BLaER1 treated with 17β-estradiol and CSF1 and Interleukin-3, amounts not matched to agents 10 nM and 100 nM (cell line): ENCODE results near the gene SUSD6.
"Not testable (repeated sequence)": the region's sequence is repeated elsewhere in the genome, so short reads cannot be mapped to it uniquely, and the experiment has no call there.

ENCODE experiments used
- H3K27ac ChIP-seq, 11 experiments: shearing (Covaris generic); formaldehyde crosslinking; 2 replicates each; pipeline ENCODE4 v1.8.1; 2022
- H3K27me3 ChIP-seq, 11 experiments: shearing (Covaris generic); formaldehyde crosslinking; 2 replicates each; pipeline ENCODE4 v1.8.1; 2022
- H3K36me3 ChIP-seq, 11 experiments: shearing (Covaris generic); formaldehyde crosslinking; 2 replicates each; pipeline ENCODE4 v1.8.1; 2022
- H3K4me1 ChIP-seq, 10 experiments: shearing (Covaris generic); formaldehyde crosslinking; 2 replicates each; pipeline ENCODE4 v1.8.1; 2022
- H3K4me2 ChIP-seq, 11 experiments: shearing (Covaris generic); formaldehyde crosslinking; 2 replicates each; pipeline ENCODE4 v1.8.1; 2022
- H3K4me3 ChIP-seq, 10 experiments: shearing (Covaris generic); formaldehyde crosslinking; 2 replicates each; pipeline ENCODE4 v1.8.1; 2022
- H3K9ac ChIP-seq, 11 experiments: shearing (Covaris generic); formaldehyde crosslinking; 2 replicates each; pipeline ENCODE4 v1.8.1; 2022
- H3K9me3 ChIP-seq, 11 experiments: shearing (Covaris generic); formaldehyde crosslinking; replicated peaks in 1 of 11; 2 replicates each; pipeline ENCODE4 v1.8.1; 2022
- H4K20me1 ChIP-seq, 11 experiments: shearing (Covaris generic); formaldehyde crosslinking; 2 replicates each; pipeline ENCODE4 v1.8.1; 2022
- Cebpa-rat ChIP-seq, 11 experiments: shearing (Covaris generic); IDR thresholded peaks; 2 replicates each; pipeline ENCODE4 v1.8.1; 2022

Gene SUSD6

GRCh38 chr14:69582829-69583228 lies 28.6 kb upstream of the SUSD6 start:
- Histone ChIP-seq H3K9me3 (peaks cover 0 to 11% (median 6%) of the 10 kb centered on the region in 11 experiments; a peak in 11 of 22 replicates), H3K36me3 (no peaks in the 10 kb centered on the region), H3K4me3 (no peak overlapping the region), H3K4me1 (peaks cover 14 to 46% (median 24%) of the 10 kb centered on the region in 10 experiments; a peak in 19 of 20 replicates), H3K9ac (no peak overlapping the region), H4K20me1 (no peaks in the 10 kb centered on the region), H3K4me2 (no peak overlapping the region), H3K27ac (no peak overlapping the region), H3K27me3 (no peaks in the 10 kb centered on the region)
- TF ChIP-seq Cebpa-rat (IDR thresholded peaks at IDR 0.05): no peak

GRCh38 chr14:69584389-69584788 lies 27.0 kb upstream of the SUSD6 start:
- Histone ChIP-seq H3K4me1 (peaks cover 14 to 46% (median 24%) of the 10 kb centered on the region in 10 experiments; a peak in 19 of 20 replicates), H3K36me3 (no peaks in the 10 kb centered on the region), H3K4me3 (no peak overlapping the region), H3K9me3 (peaks cover 0 to 11% (median 6%) of the 10 kb centered on the region in 11 experiments; a peak in 11 of 22 replicates), H3K27me3 (no peaks in the 10 kb centered on the region), H3K4me2 (no peak overlapping the region), H3K27ac (no peak overlapping the region), H4K20me1 (no peaks in the 10 kb centered on the region), H3K9ac (no peak overlapping the region)
- no peak for TF ChIP-seq Cebpa-rat (IDR thresholded peaks at IDR 0.05)

- peaks cover 0 to 11% (median 6%) of the 10 kb centered on the region in 11 experiments; a peak in 11 of 22 replicates for H3K9me3 ChIP-seq
- H3K36me3 ChIP-seq: no peaks in the 10 kb centered on the region
- H3K9ac ChIP-seq: no peak overlapping the region
- H3K27me3 ChIP-seq: no peaks in the 10 kb centered on the region
- H3K4me3 ChIP-seq: no peak overlapping the region
- TF ChIP-seq Cebpa-rat (IDR thresholded peaks at IDR 0.05): no peak
- no peaks in the 10 kb centered on the region for H4K20me1 ChIP-seq
- peak overlapping the region; percentile 2 to 76 (median 40); a peak in 17 of 22 replicates for H3K4me2 ChIP-seq
- peaks cover 9 to 30% (median 16%) of the 10 kb centered on the region in 10 experiments; a peak in 18 of 20 replicates for H3K4me1 ChIP-seq
- H3K27ac ChIP-seq: no peak overlapping the region
Measured at GRCh38 chr14:69586404-69586803, 25.0 kb upstream of the SUSD6 start.

- Histone ChIP-seq H3K36me3 (no peaks in the 10 kb centered on the region), H3K27me3 (no peaks in the 10 kb centered on the region), H3K4me2 (peak overlapping the region in 1 of 11 experiments; percentile 76; a peak in 1 of 22 replicates), H3K9me3 (peaks cover 0 to 11% (median 6%) of the 10 kb centered on the region in 11 experiments; a peak in 11 of 22 replicates), H3K9ac (no peak overlapping the region), H3K27ac (no peak overlapping the region), H4K20me1 (no peaks in the 10 kb centered on the region), H3K4me1 (peaks cover 7 to 20% (median 11%) of the 10 kb centered on the region in 10 experiments; a peak in 17 of 20 replicates), H3K4me3 (no peak overlapping the region)
- no peak for TF ChIP-seq Cebpa-rat (IDR thresholded peaks at IDR 0.05)
Measured at GRCh38 chr14:69587389-69587788, 24.0 kb upstream of the SUSD6 start.

- Histone ChIP-seq H3K4me3 (no peak overlapping the region), H3K9ac (no peak overlapping the region)
Measured at GRCh38 chr14:69591317-69591716, 20.1 kb upstream of the SUSD6 start.

GRCh38 chr14:69593018-69593677 lies 18.2 kb upstream of the SUSD6 start:
- Histone ChIP-seq H3K4me3 (no peak overlapping the region), H3K27ac (0 out of 22 replicates have a peak overlapping the region, but pooled peaks of 1 of the 11 experiments have one; percentile 39), H3K4me1 (peaks cover 0 to 15% (median 12%) of the 10 kb centered on the region in 10 experiments; a peak in 17 of 20 replicates), H3K27me3 (no peaks in the 10 kb centered on the region), H3K9me3 (no peaks in the 10 kb centered on the region), H4K20me1 (no peaks in the 10 kb centered on the region), H3K4me2 (peak overlapping the region in 9 of 11 experiments; percentile 22 to 69 (median 50); a peak in 18 of 22 replicates), H3K36me3 (no peaks in the 10 kb centered on the region), H3K9ac (no peak overlapping the region)
- TF ChIP-seq Cebpa-rat (IDR thresholded peaks at IDR 0.05): no peak

More at GRCh38 chr14:69591317-69591716, 20.1 kb upstream of the SUSD6 start:
- Histone ChIP-seq H3K27ac (no peak overlapping the region), H3K36me3 (no peaks in the 10 kb centered on the region), H4K20me1 (no peaks in the 10 kb centered on the region), H3K27me3 (no peaks in the 10 kb centered on the region), H3K9me3 (no peaks in the 10 kb centered on the region), H3K4me1 (peaks cover 11 to 23% (median 18%) of the 10 kb centered on the region in 10 experiments), H3K4me2 (no peak overlapping the region)
- no peak for TF ChIP-seq Cebpa-rat (IDR thresholded peaks at IDR 0.05)

- H3K27me3 ChIP-seq: no peaks in the 10 kb centered on the region
- H4K20me1 ChIP-seq: no peaks in the 10 kb centered on the region
- no peaks in the 10 kb centered on the region for H3K9me3 ChIP-seq
- H3K4me3 ChIP-seq: no peak overlapping the region
- no peak overlapping the region for H3K27ac ChIP-seq
- H3K4me1 ChIP-seq: peaks cover 0 to 15% (median 12%) of the 10 kb centered on the region in 10 experiments; a peak in 17 of 20 replicates
- no peak for TF ChIP-seq Cebpa-rat (IDR thresholded peaks at IDR 0.05)
- H3K36me3 ChIP-seq: no peaks in the 10 kb centered on the region
- no peak overlapping the region for H3K4me2 ChIP-seq
- H3K9ac ChIP-seq: no peak overlapping the region
Measured at GRCh38 chr14:69594846-69595245, 16.6 kb upstream of the SUSD6 start.

- no peak for TF ChIP-seq Cebpa-rat (IDR thresholded peaks at IDR 0.05)
- H3K4me2 ChIP-seq: no peak overlapping the region
- H3K36me3 ChIP-seq: no peaks in the 10 kb centered on the region
Measured at GRCh38 chr14:69595336-69595735, 16.1 kb upstream of the SUSD6 start.

GRCh38 chr14:69599431-69599830 lies 12.0 kb upstream of the SUSD6 start:
- not testable (repeated sequence) for H3K4me3 ChIP-seq, H3K4me2 ChIP-seq, H4K20me1 ChIP-seq, H3K4me1 ChIP-seq, H3K9ac ChIP-seq, H3K27me3 ChIP-seq, H3K36me3 ChIP-seq, H3K9me3 ChIP-seq, H3K27ac ChIP-seq

More at GRCh38 chr14:69595336-69595735, 16.1 kb upstream of the SUSD6 start:
- no peaks in the 10 kb centered on the region for H4K20me1 ChIP-seq
- no peaks in the 10 kb centered on the region for H3K27me3 ChIP-seq
- no peak overlapping the region for H3K9ac ChIP-seq
- peaks cover 0 to 15% (median 12%) of the 10 kb centered on the region in 10 experiments; a peak in 17 of 20 replicates for H3K4me1 ChIP-seq
- H3K27ac ChIP-seq: no peak overlapping the region
- no peak overlapping the region for H3K4me3 ChIP-seq
- no peaks in the 10 kb centered on the region for H3K9me3 ChIP-seq
